ENCODE results near the gene ARHGEF28.

The ARHGEF28 gene

DNA sequence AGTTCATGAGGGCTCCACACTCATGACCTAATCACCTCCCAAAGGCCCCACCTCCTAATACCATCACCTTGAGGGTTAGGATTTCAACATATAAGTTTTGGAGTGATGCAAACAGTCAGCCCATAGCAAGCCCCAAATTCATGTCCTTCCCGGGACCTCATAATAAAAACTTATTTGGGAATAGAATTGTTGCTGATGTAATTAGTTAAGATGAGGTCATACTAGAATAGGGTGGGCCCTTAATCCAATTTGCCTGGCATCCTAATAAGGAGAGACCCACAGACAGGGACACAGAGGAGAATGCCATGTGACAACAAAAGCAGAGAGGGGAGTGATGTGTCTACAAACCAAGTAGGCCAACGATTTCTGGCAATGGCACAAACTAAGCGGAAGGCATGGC is 347.1 kb downstream of the ARHGEF28 start:
- no peak for DNase-seq

DNA sequence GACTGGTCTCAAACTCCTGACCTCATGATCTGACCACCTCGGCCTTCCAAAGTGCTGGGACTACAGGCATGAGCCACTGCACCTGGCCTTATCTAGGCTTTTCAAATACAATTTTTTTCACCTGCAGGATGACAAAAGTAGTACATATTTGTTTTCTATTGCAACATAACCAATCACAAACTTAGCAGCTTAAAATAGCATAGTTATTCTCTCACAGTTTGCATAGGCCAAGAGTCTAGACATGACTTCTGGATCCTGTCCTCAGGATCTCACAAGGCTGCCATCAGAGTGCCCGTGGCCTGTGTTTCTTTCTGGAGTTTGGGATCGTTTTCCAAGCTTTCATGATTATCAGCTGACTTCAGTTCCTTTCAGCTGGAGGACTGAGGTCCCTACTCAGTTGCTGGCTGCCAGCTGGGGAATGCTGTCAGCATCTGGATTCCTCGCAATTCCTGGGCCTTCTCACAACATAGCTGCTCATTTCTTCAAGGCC is 348.9 kb downstream of the ARHGEF28 start:
- DNase-seq: no peak

DNA sequence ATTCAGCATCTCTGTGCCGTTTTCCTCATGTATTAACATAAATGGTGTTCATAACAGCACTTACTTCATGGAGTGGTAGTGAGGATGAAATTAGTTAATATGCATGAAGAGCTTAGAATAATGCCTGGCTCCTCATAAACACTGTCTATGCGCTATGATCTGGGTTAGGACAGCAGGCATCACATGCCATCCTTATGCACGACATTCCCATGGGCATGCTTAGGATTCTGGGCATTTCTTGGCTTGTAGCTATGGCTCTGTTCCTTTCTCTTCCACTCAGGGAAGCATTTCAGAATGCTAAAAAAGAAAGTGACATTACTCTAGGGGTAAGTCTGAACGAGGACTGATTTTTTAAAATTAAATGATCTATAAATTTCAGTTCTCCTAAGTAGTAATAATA is 349.8 kb downstream of the ARHGEF28 start:
- DNase-seq: no peak

DNA sequence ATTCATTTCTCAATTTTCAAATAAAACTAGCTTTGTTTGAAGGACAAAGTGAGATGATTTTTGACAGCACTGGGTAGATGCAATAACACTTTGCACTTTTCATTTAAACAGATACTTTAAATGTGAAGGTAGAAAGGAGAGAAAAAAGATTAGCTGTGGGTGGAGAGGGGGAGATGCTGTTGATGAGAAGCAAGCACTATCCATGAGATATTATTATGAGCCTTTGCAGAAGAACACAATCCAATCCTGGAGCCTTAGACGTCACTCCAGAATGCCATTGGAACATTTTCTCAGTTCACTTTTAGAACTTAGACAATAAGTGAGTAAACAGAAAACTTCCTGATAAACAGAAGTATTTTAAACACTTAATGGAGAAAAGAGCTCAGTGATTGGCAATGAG is 351.1 kb downstream of the ARHGEF28 start:
- no peak for DNase-seq

DNA sequence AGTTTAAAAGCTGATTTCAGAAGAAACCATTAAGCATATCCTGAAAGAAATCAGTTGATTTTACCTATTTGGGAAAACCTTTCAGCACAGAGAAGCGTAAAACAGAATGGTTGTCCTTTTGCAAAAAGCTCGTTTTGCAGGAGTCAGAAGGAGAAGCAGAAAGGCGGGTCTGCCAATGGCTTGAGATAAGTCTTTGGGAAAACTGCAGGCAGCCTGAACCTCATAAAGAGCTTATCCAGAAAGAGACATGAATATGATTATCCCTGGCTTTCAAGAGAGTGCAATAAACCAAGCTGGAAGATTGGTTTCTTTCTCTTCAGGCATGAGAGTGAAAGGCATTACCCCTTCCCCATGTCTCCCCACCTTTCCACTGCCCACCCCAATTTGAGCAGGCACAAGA is 353.3 kb downstream of the ARHGEF28 start:
- DNase-seq: no peak

DNA sequence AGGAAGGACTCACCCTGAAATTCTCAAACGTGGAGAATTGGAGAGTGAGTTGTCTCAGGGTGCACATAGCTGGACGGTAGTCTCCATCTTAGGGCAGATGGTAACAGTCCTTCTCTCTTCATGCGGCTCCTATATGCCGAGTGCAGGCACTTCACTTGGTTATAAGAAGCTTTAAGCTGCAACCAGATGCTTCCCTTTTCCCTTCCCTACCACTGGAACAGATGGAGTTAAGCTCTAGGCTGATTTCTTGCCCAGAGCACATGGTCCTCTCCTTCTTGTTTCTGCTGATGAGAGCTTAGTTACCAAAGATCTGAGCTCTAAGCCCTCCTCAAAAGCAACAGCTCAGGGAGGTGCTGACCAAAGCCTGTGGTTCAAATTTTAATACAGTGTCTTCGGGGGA is 355.7 kb downstream of the ARHGEF28 start:
- DNase-seq: no peak

DNA sequence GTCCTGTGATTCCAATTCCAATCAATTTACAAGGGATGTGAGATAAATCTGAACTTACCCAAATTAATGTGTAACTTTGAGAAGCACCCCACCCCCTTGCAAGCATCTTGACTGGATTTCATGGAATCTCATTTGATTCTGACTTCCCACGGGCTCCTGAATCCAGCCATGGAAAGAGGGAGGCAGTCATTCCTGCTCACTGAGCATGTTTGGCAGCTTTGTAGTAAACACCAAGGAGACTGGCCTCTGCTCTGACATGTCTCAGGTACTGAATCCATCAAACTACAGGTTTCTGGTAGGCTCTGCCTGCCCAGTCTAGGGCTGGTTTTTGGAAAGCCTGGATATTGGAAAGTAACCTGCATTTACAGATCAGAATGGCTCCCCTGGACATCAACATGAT is 357.6 kb downstream of the ARHGEF28 start:
- DNase-seq: no peak

DNA sequence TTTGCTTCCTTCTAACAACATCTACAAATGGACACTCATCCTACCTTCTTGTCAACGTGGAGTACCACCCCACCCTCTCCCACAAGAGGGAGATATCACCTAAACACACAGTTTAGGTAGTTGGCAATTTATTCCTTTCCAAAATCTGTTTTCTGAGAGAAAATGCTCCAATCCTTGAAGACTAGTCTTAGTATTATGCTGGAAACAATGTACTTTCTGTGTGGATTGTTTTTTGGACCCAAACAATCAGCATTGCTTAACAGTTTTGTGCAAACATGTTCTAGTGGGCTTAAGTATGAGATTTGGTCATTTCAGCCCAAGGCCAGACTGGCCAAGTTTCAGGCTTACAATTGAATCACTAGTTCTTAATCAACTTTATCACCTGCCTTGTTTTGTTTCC is 359.1 kb downstream of the ARHGEF28 start:
- DNase-seq: no peak

DNA sequence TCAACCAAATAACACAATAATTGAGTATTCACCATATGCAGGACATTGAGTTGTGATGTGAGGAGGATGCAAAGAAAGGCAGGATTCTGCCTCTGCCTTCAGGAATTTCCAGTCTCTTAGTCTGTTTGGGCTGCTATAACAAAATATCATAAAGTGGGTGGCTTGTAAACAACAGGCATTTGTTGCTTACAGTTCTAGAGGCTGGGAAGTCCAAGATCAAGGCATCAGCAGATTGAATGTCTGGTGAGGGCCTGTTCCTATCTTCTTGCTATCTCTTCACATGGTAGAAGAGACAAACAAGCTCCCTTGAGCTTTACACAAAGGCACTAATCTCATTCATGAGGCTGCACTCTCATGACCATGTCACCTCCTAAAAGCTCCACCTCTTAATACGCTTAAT is 360.7 kb downstream of the ARHGEF28 start:
- DNase-seq: no peak

DNA sequence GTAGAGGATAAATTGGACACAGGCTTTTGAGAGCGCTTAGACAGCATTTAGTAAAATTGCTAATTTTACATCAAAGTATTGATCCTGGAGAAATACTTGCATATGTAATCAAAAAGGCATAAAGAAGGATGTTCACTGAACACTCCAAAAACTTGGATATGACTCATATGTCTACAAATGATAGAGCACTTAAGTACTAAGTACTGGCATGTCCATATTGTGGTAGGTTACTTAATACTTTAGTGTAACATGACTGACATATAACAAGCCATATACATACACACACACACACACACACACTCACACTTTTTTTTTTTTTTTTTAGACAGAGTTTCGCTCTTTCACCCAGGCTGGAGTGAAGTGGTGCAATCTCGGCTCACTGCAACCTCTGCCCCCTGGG is 361.9 kb downstream of the ARHGEF28 start:
- DNase-seq: no peak

DNA sequence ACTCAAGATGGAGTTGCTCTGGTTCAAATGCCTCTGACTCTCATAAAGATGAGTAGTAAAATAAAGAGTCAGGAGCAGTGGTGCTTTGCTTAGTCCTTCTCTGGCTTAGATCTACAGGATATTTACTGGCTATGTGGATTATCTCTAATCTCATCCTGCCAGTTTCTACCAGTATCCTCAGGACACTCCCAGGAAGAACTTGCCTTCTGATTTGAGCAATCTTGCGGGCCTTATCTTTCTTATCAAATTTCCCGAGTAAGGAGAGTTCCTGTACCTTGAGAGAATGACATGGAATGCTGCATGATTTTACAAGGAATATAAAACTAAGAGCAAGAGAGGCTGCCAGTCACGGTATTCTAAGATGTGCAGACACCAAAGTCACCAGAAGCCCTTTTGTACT is 364.0 kb downstream of the ARHGEF28 start:
- DNase-seq: no peak

Measured in activated CD4-positive, alpha-beta T cell treated with anti-CD3 and anti-CD28 coated beads, Interleukin-2, Interleukin-6, amounts not matched to agents 100 ng/mL and 50 ng/mL, durations not matched to agents 16 hours and 8 hours (primary cell).